ENCODE results near the gene GCG.

Gene GCG

DNA sequence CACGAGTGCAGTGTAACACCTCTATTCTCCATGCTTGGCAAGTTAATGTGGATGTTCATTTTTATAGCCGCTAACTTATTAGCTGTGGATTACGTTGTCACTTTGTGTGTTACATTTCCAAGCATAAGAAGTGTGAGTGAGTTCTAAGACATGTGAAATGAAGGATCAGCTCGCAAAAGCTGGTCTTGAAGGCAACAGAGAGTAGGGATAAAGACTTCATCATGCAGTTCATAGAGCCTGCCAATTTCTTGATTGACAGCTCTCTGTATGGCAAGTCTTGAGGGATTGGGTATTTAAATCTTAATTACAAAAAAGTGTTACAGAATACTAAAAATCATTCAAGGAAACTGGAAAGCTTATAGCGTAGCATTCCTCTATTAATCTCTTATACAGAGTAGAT is 52.2 kb downstream of the GCG start:
- DNase-seq (ENCODE audit: low spot score): no peak
